SU-DHL-6 (cell line): ENCODE data around the gene LBX2.

Experiments used
- H2AFZ ChIP-seq: fragments of 200-600 bp; sonication (generic); 2 replicates; pipeline ENCODE4 v1.6.1; 2014; ENCODE audit warnings: low read depth, mild to moderate bottlenecking, moderate library complexity, mixed read lengths, antibody characterized with exemption, low read length; ENCODE audit not compliant: severe bottlenecking
- H3F3A ChIP-seq: fragments of 200-600 bp; shearing (Covaris generic); 2 replicates; pipeline ENCODE4 v1.6.0; 2016; ENCODE audit warnings: antibody characterized with exemption, mild to moderate bottlenecking; ENCODE audit not compliant: insufficient read depth
- H3K27ac ChIP-seq: fragments of 200-600 bp; sonication (generic); 2 replicates; pipeline ENCODE4 v1.5.1; 2016; ENCODE audit warnings: low read depth, mild to moderate bottlenecking, low read length, moderate library complexity, mixed read lengths
- H3K27me3 ChIP-seq: fragments of 200-600 bp; sonication (generic), shearing (Covaris generic); 2 replicates; pipeline ENCODE4 v1.6.0; 2014; ENCODE audit warnings: mild to moderate bottlenecking, low read length
- H3K36me3 ChIP-seq: fragments of 200-600 bp; sonication (generic); 2 replicates; pipeline ENCODE4 v1.6.1; 2014; ENCODE audit warnings: mild to moderate bottlenecking, low read length, mixed read lengths
- H3K4me2 ChIP-seq: fragments of 300-600, 200-600 bp; shearing (Covaris generic), sonication (generic); 2 replicates; pipeline ENCODE4 v1.6.0; 2014; ENCODE audit warnings: low read length, low read depth, mild to moderate bottlenecking; ENCODE audit not compliant: poor library complexity, severe bottlenecking
- H3K4me3 ChIP-seq: fragments of 200-600 bp; sonication (generic); 2 replicates; pipeline ENCODE4 v1.5.1; 2014; ENCODE audit warnings: antibody characterized with exemption, low read length, mild to moderate bottlenecking, mixed read lengths; ENCODE audit not compliant: insufficient read depth, poor library complexity, severe bottlenecking
- H3K79me2 ChIP-seq: fragments of 200-600 bp; sonication (generic); 2 replicates; pipeline ENCODE4 v1.6.1; 2014; ENCODE audit warnings: mild to moderate bottlenecking, low read length, moderate library complexity; ENCODE audit not compliant: insufficient read depth
- H3K9ac ChIP-seq: fragments of 200-600 bp; sonication (generic); 2 replicates; pipeline ENCODE4 v1.7.0; 2014; ENCODE audit warnings: mild to moderate bottlenecking, low read length
- H3K9me2 ChIP-seq: fragments of 200-600 bp; sonication (generic); replicated peaks from 2 replicates; pipeline ENCODE4 v1.6.1; 2014; ENCODE audit warnings: low read length; ENCODE audit not compliant: insufficient read depth
- H3K9me3 ChIP-seq: fragments of 200-600 bp; sonication (generic); 2 replicates; pipeline ENCODE4 v1.6.1; 2014; ENCODE audit warnings: low read length, mixed read lengths; ENCODE audit not compliant: insufficient read depth
- H4K20me1 ChIP-seq: fragments of 200-600 bp; sonication (generic); 2 replicates; pipeline ENCODE4 v1.6.1; 2014; ENCODE audit warnings: low read depth, mild to moderate bottlenecking, antibody characterized with exemption, low read length, moderate library complexity, mixed read lengths
- EZH2phosphoT487 ChIP-seq: fragments of 200-600 bp; sonication (generic), shearing (Covaris generic); conservative IDR thresholded peaks from 2 replicates; pipeline ENCODE4 v1.6.1; 2018; ENCODE audit warnings: mild to moderate bottlenecking, antibody characterized with exemption, low read length, moderate library complexity, mixed read lengths
- TF ChIP-seq, protein P1 (sequence below): fragments of 200-600 bp; sonication (generic); IDR thresholded peaks from one replicate; pipeline ENCODE4 v1.5.1; 2017; ENCODE audit warnings: antibody characterized with exemption, mild to moderate bottlenecking, low read length, moderate library complexity; ENCODE audit not compliant: insufficient read depth, poor library complexity, severe bottlenecking

Gene LBX2

GRCh38 chr2:74529357-74530238, 30.2 kb upstream of the LBX2 start, which contains the start of the genes AUP1 and HTRA2:
Gene AUP1, minus strand, starts transcription at chr2:74529706. Its CDS starts 77 bp downstream, at chr2:74529629.
Gene HTRA2, plus strand, starts transcription at chr2:74529933. Its CDS starts 74 bp downstream, at chr2:74530007.
- TF ChIP-seq, protein P1, sequence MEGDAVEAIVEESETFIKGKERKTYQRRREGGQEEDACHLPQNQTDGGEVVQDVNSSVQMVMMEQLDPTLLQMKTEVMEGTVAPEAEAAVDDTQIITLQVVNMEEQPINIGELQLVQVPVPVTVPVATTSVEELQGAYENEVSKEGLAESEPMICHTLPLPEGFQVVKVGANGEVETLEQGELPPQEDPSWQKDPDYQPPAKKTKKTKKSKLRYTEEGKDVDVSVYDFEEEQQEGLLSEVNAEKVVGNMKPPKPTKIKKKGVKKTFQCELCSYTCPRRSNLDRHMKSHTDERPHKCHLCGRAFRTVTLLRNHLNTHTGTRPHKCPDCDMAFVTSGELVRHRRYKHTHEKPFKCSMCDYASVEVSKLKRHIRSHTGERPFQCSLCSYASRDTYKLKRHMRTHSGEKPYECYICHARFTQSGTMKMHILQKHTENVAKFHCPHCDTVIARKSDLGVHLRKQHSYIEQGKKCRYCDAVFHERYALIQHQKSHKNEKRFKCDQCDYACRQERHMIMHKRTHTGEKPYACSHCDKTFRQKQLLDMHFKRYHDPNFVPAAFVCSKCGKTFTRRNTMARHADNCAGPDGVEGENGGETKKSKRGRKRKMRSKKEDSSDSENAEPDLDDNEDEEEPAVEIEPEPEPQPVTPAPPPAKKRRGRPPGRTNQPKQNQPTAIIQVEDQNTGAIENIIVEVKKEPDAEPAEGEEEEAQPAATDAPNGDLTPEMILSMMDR, result no peak
- H3K36me3 ChIP-seq, result peaks cover 11% of the 10 kb centered on the region
- H3K4me3 ChIP-seq, result peak within 1 kb of the TSS; percentile 81
- no peaks in the 10 kb centered on the region for H3K9me2 ChIP-seq
- no peaks in the 10 kb centered on the region for H4K20me1 ChIP-seq
- peaks cover 10% of the 10 kb centered on the region; the same call in 1 of the 2 replicates for H3F3A ChIP-seq
- H3K4me2 ChIP-seq, result peak within 1 kb of the TSS; percentile 83
- H3K9ac ChIP-seq, result peak within 1 kb of the TSS; percentile 89
- peak within 1 kb of the TSS; percentile 38 for H2AFZ ChIP-seq
- peak within 1 kb of the TSS; percentile 67 for H3K27ac ChIP-seq
- H3K9me3 ChIP-seq, result no peaks in the 10 kb centered on the region
- peaks cover 23% of the 10 kb centered on the region for H3K79me2 ChIP-seq
- no peaks in the 10 kb centered on the region for H3K27me3 ChIP-seq

DNA sequence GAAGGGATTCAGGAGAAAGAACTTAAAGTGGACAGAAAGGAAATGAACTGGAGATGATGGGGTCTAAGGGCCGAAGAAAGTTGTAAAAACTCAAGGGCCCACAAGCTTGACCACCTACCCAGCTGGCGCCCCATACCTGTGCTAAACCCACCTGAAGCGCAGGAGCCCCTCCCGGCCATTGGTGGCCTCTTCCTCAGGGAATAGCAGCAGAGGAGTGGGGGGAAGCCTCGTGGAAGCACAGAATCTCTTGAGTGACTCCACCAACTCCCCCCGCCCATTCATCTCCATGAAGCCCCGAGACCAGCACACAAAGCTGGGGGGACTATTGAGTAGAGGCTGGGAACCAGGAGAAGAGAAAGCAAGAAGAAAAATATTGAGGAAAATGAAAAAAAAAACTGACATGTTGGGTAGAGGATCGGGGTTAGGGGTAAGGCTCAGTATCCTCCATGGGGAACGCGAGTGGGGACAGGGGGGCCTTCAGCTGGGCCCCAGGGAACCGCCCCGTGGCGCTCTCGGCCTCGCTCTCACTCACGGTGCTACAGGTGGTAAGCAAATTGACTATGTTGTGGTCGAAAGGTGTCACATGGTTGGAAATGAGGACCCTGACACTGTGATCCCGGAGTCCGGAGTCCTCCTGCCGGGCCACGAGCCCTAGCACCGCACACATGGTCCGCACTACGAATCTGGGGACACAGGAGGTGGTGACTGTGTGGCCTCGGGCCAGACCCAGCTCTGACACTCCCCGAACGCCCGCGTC, 29.4 kb upstream of the LBX2 start:
- peaks cover 10% of the 10 kb centered on the region; the same call in 1 of the 2 replicates for H3F3A ChIP-seq
- no peaks in the 10 kb centered on the region for H3K9me3 ChIP-seq
- no peaks in the 10 kb centered on the region for H4K20me1 ChIP-seq
- peak overlapping the region; percentile 89 for H3K9ac ChIP-seq
- H3K36me3 ChIP-seq, result peaks cover 11% of the 10 kb centered on the region
- peak overlapping the region; percentile 67 for H3K27ac ChIP-seq
- TF ChIP-seq EZH2phosphoT487, result no peak
- TF ChIP-seq, protein P1, result no peak
- H3K4me2 ChIP-seq, result peak overlapping the region; percentile 83
- no peaks in the 10 kb centered on the region for H3K27me3 ChIP-seq
- H3K9me2 ChIP-seq, result no peaks in the 10 kb centered on the region
- peak overlapping the region; percentile 38 for H2AFZ ChIP-seq
- H3K79me2 ChIP-seq, result peaks cover 23% of the 10 kb centered on the region
- peak overlapping the region; percentile 81 for H3K4me3 ChIP-seq

DNA sequence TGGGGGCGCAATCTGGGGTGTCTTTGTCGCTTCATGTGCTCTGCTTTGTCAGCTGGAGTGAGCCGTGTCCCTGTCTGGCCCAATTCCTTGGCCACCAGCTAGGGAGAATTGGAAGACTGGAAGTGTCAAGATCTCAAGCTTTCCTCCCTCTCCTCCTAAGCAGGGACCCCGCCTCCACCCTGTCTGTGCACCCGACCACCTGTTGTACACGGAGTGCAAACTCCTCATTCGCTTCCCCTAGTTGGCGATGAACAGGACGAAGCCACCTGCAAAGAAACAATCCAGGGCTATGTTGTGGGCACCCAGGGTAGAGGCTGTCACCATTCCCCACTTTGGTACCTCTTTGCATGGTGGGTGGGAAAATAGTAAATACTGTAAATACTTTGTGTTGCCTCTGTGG, 28.3 kb upstream of the LBX2 start:
- H3K4me2 ChIP-seq, result peak overlapping the region; percentile 83
- no peak overlapping the region for H2AFZ ChIP-seq
- peak overlapping the region; percentile 89; the same call in 1 of the 2 replicates for H3K9ac ChIP-seq
- no peak overlapping the region for H3K27ac ChIP-seq
- H3K27me3 ChIP-seq, result no peaks in the 10 kb centered on the region
- TF ChIP-seq, protein P1, result no peak
- no peak for TF ChIP-seq EZH2phosphoT487
- no peaks in the 10 kb centered on the region for H4K20me1 ChIP-seq
- no peak overlapping the region for H3K4me3 ChIP-seq
- H3K9me3 ChIP-seq, result no peaks in the 10 kb centered on the region
- peaks cover 11% of the 10 kb centered on the region for H3K36me3 ChIP-seq
- no peaks in the 10 kb centered on the region for H3K9me2 ChIP-seq
- H3K79me2 ChIP-seq, result peaks cover 23% of the 10 kb centered on the region
- peaks cover 10% of the 10 kb centered on the region; the same call in 1 of the 2 replicates for H3F3A ChIP-seq
